Natural killer cell (primary cell): ENCODE results near the gene SMG6. TPM values are rescaled to one million over a fixed set of nuclear protein-coding genes. Genes with fewer than 3 reads are reported as not detected.

ENCODE experiments used
- ATAC-seq, 3 donors: fragments of 150-1000 bp in 2 of 3; fragments of 200-7000 bp in 1 of 3; cut with Tn5 transposase; 1 replicate in 1 of 3; 2 replicates in 2 of 3; pipeline ENCODE4 v1.10.0; 2021; ENCODE audit warnings: mild to moderate bottlenecking in 2 of 3, moderate library complexity in 2 of 3
- DNase-seq, 2 donors: peaks; one replicate each; pipeline versions ENCODE4 v3.0.0 to v3.0.0-alpha.2; 2013 to 2021; ENCODE audit warnings: mixed read lengths in 1 of 2
- H3K27ac ChIP-seq: one replicate; pipeline ENCODE4 v1.5.1; 2013; ENCODE audit warnings: mild to moderate bottlenecking, low read length
- H3K27me3 ChIP-seq: one replicate; pipeline ENCODE4 v1.6.1; 2013; ENCODE audit warnings: low read length; ENCODE audit not compliant: control insufficient read depth, insufficient read depth
- H3K36me3 ChIP-seq: one replicate; pipeline ENCODE4 v1.6.1; 2013; ENCODE audit warnings: low read length; ENCODE audit not compliant: control insufficient read depth, insufficient read depth
- H3K4me1 ChIP-seq: one replicate; pipeline ENCODE4 v1.6.1; 2013; ENCODE audit warnings: low read length; ENCODE audit not compliant: control insufficient read depth, insufficient read depth
- H3K4me3 ChIP-seq: one replicate; pipeline ENCODE4 v1.5.1; 2013; ENCODE audit warnings: low read length
- H3K9me3 ChIP-seq: one replicate; pipeline ENCODE4 v1.6.1; 2013; ENCODE audit warnings: low read length; ENCODE audit not compliant: control insufficient read depth, insufficient read depth
- H3K27ac Mint-ChIP-seq, 2 donors: one replicate each; pipeline ENCODE4 v1.8.0; 2022; ENCODE audit warnings: mild to moderate bottlenecking in 2 of 2, mixed read lengths in 2 of 2, moderate library complexity in 1 of 2
- H3K27me3 Mint-ChIP-seq, 2 donors: one replicate each; pipeline ENCODE4 v1.8.0; 2022; ENCODE audit warnings: low read depth in 2 of 2, mixed read lengths in 2 of 2
- H3K36me3 Mint-ChIP-seq: one replicate; pipeline ENCODE4 v1.8.0; 2022; ENCODE audit warnings: mixed read lengths
- H3K4me1 Mint-ChIP-seq, 2 donors: one replicate each; pipeline ENCODE4 v1.8.0; 2022; ENCODE audit warnings: mixed read lengths in 2 of 2
- H3K4me3 Mint-ChIP-seq: one replicate; pipeline ENCODE4 v1.8.0; 2022; ENCODE audit warnings: mild to moderate bottlenecking, moderate library complexity, mixed read lengths
- H3K9me3 Mint-ChIP-seq, 2 donors: one replicate each; pipeline ENCODE4 v1.8.0; 2022; ENCODE audit warnings: mixed read lengths in 2 of 2
- WGBS: methylation state at CpG from one replicate; pipeline ENCODE4 v1.1.7; 2013; ENCODE audit warnings: missing lambda C conversion rate; ENCODE audit not compliant: insufficient coverage; 5-methylcytosine and 5-hydroxymethylcytosine counted together
- intact Hi-C: fragments of 100-400 bp; cut with micrococcal nuclease; formaldehyde crosslinking; loops from one replicate; pipeline ENCODE4 v1.14.2; 2022
- total RNA-seq, 4 donors: library from RNA; stranded (reverse); fragments of 120-200 nt in 1 of 4; gene quantifications; one replicate each; pipeline versions ENCODE4 v1.2.3 to v1.2.4, GENCODE V29; 2013 to 2022
- TF ChIP-seq, protein P1 (sequence below): fragments of 200-600 bp; IDR thresholded peaks from one replicate; pipeline ENCODE4 v1.8.0; 2022; ENCODE audit warnings: antibody characterized with exemption

The SMG6 gene
- total RNA-seq, 3 donors from 2014 or later (not counting 1 experiment from before 2014, with no cell fraction given) = 41.6 to 49.4 (median 48.2) TPM

DNA sequence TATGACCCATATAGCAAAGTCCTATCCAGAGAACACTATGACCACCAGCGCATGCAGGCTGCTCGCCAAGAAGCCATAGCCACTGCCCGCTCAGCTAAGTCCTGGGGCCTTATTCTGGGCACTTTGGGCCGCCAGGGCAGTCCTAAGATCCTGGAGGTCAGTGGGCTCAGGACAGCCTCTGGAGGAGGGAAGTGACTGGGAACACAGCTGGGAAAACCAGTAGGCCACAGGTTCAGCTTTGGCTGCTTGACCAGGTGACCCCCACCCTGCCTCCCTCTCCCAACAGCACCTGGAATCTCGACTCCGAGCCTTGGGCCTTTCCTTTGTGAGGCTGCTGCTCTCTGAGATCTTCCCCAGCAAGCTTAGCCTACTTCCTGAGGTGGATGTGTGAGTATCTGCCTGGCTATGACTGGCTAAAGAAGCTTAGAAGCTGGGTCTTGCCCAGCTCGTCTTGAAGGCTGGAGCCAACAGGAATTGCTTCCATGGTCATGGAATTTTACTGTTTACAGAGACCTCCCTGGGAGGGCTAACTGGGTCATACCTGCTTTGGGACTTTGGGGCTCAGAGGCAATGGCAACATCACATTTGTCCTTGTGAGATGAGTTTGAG, 263.3 kb downstream of the SMG6 start:
- WGBS = 92% methylated on average over 7 of the region's 7 CpGs
- H3K4me3 Mint-ChIP-seq = peak overlapping the region; percentile 42
- no peak overlapping the region for H3K27ac ChIP-seq
- peaks cover 17 to 18% of the 10 kb centered on the region in 2 donors for H3K4me1 Mint-ChIP-seq
- DNase-seq = no peak
- no peaks in the 10 kb centered on the region for H3K27me3 Mint-ChIP-seq
- H3K27ac Mint-ChIP-seq = no peak overlapping the region
- no peaks in the 10 kb centered on the region for H3K9me3 ChIP-seq
- no peak overlapping the region for H3K4me3 ChIP-seq
- intact Hi-C loops = loop anchor here (5.0 kb wide), 1 partner anchor 362 kb away; the partner anchor contains the start of gene MNT
- no peaks in the 10 kb centered on the region for H3K9me3 Mint-ChIP-seq
- TF ChIP-seq, protein P1, sequence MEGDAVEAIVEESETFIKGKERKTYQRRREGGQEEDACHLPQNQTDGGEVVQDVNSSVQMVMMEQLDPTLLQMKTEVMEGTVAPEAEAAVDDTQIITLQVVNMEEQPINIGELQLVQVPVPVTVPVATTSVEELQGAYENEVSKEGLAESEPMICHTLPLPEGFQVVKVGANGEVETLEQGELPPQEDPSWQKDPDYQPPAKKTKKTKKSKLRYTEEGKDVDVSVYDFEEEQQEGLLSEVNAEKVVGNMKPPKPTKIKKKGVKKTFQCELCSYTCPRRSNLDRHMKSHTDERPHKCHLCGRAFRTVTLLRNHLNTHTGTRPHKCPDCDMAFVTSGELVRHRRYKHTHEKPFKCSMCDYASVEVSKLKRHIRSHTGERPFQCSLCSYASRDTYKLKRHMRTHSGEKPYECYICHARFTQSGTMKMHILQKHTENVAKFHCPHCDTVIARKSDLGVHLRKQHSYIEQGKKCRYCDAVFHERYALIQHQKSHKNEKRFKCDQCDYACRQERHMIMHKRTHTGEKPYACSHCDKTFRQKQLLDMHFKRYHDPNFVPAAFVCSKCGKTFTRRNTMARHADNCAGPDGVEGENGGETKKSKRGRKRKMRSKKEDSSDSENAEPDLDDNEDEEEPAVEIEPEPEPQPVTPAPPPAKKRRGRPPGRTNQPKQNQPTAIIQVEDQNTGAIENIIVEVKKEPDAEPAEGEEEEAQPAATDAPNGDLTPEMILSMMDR = no peak
- H3K36me3 Mint-ChIP-seq = no peaks in the 10 kb centered on the region
- H3K4me1 ChIP-seq = peaks cover 22% of the 10 kb centered on the region
- H3K27me3 ChIP-seq = no peaks in the 10 kb centered on the region
- H3K36me3 ChIP-seq = peaks cover 32% of the 10 kb centered on the region
- no peak for ATAC-seq

DNA sequence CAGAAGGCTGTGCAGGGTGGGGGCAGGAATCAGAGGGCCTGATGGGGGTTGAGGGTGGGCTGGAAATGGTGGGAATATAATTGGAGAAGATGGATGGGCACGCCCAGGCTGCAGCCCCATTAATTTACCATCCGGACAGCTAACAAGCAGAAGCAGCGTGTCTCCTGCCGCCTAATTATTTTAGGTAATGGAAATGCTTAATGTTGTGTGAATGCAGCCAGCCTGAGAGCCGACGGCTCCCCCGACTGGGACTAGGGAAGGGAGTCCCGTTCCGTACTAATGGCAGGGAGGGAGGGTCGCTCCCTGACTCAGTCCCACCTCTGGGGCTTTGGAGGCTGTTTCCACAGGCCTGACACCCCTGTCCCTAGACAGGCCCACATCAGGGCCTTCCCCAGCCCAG, 266.4 kb downstream of the SMG6 start:
- Histone ChIP-seq H3K4me3 (no peak overlapping the region), H3K4me1 (peaks cover 9% of the 10 kb centered on the region), H3K27me3 (no peaks in the 10 kb centered on the region), H3K27ac (no peak overlapping the region), H3K36me3 (peaks cover 29% of the 10 kb centered on the region), H3K9me3 (no peaks in the 10 kb centered on the region)
- no peak overlapping the region for H3K4me3 Mint-ChIP-seq
- intact Hi-C loops = loop anchor here (10.0 kb wide), 1 partner anchor 322 kb away; the partner anchor contains the start of gene TLCD2
- no peaks in the 10 kb centered on the region for H3K36me3 Mint-ChIP-seq
- H3K27me3 Mint-ChIP-seq = no peaks in the 10 kb centered on the region
- H3K27ac Mint-ChIP-seq = no peak overlapping the region
- ATAC-seq (no peak), DNase-seq (no peak)
- 97% methylated on average over 10 of the region's 10 CpGs for WGBS
- no peaks in the 10 kb centered on the region for H3K9me3 Mint-ChIP-seq
- peaks cover 4% of the 10 kb centered on the region in 2 donors for H3K4me1 Mint-ChIP-seq
- TF ChIP-seq, protein P1 = no peak

DNA sequence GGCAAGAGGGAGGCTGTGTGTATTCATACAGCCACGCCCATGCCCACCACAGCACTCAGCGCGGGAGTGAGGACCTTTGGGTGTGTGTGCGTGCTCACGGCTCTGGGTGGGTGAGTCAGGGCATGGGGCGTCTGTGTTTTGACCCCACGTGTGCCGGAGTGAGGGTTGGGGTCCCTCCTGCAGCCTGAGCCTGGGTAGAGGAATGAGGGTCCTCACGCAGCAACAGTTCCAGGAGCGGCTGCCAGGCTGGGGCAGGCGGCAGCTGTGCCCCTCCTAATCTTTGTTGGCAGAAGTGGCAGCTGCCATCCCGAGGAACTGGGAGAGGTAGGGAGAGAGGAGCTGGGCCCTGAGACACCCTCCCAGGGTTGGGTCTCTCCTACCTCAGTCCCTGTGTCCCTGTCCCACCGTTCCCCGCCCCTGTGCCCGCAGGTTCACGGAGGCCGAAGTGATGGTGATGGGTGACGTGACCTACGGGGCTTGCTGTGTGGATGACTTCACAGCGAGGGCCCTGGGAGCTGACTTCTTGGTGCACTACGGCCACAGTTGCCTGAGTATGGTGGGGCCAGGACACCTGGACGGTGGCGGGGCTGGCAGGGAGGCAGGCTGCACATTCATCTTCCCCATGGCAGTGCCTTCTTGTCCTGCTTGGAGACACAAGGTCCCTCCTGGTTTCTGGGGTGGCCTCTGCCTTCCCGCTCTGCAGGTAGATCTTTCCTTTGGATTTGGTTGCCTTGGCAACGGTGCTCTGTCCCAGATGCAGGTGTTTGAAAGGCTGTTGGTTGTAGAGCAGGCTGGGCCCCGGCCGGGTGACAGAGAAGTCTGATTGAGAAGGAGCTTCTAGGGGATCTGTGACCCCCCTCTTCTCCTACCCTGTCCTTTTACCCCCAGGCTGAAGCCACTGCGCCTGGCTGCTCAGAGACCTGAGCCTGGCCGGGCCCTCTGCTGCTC, 267.8 kb downstream of the SMG6 start:
- peaks cover 2 to 3% of the 10 kb centered on the region in 2 donors for H3K4me1 Mint-ChIP-seq
- ATAC-seq (no peak), DNase-seq (no peak)
- Histone ChIP-seq H3K27ac (no peak overlapping the region), H3K27me3 (no peaks in the 10 kb centered on the region), H3K4me1 (peaks cover 8% of the 10 kb centered on the region), H3K9me3 (no peaks in the 10 kb centered on the region), H3K4me3 (no peak overlapping the region), H3K36me3 (peaks cover 29% of the 10 kb centered on the region)
- H3K9me3 Mint-ChIP-seq = no peaks in the 10 kb centered on the region
- WGBS = 97% methylated on average over 28 of the region's 29 CpGs
- intact Hi-C loops = loop anchor here (10.0 kb wide), 1 partner anchor 321 kb away; the partner anchor contains the start of gene TLCD2
- H3K36me3 Mint-ChIP-seq = no peaks in the 10 kb centered on the region
- H3K27me3 Mint-ChIP-seq = no peaks in the 10 kb centered on the region
- H3K4me3 Mint-ChIP-seq = no peak overlapping the region
- TF ChIP-seq, protein P1 = no peak
- no peak overlapping the region for H3K27ac Mint-ChIP-seq
